Choroid plexus epithelial cell (primary cell): ENCODE results near the gene ODF4.
A peak's percentile ranks its signal among the peaks of the same experiment; 100 is the strongest.

Source experiments
- DNase-seq: peaks from one replicate; pipeline ENCODE4 v3.0.0-alpha.2; 2010; ENCODE audit warnings: low read depth
- H3K4me3 ChIP-seq: 2 replicates; pipeline ENCODE4 v1.5.1; 2011; ENCODE audit warnings: low read depth, mild to moderate bottlenecking, control low read depth, low read length, moderate library complexity
- TF ChIP-seq, protein P1 (sequence below): conservative IDR thresholded peaks from 2 replicates; pipeline ENCODE4 v1.5.1; 2011; ENCODE audit warnings: low read depth, mild to moderate bottlenecking, control low read depth, inconsistent platforms, low read length, moderate library complexity

ODF4 gene

DNA sequence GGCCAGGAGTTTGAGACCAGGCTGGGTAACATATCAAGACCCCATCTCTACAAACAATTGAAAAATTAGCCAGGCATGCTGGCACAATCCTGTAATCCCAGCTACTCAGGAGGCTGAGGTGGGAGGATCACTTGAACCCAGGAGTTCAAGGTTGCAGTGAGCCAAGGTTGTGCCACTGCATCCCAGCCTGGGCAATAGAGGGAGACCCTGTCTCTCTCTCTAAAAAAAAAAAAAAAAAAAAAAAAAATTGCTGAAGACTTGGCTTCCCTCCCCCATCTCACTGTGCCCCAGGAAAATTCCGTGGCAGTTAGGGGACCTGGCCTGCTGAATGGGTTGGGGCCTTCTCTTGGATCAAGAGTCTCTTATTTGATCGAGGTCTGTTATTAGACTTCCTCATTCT, at the start of gene ODF4:
Gene ODF4, plus strand, starts transcription at position 301 of the 400 bp plus-strand sequence. CDS start 212 bp downstream, outside the sequence.
- no peak within 1 kb of the TSS for H3K4me3 ChIP-seq
- TF ChIP-seq, protein P1, sequence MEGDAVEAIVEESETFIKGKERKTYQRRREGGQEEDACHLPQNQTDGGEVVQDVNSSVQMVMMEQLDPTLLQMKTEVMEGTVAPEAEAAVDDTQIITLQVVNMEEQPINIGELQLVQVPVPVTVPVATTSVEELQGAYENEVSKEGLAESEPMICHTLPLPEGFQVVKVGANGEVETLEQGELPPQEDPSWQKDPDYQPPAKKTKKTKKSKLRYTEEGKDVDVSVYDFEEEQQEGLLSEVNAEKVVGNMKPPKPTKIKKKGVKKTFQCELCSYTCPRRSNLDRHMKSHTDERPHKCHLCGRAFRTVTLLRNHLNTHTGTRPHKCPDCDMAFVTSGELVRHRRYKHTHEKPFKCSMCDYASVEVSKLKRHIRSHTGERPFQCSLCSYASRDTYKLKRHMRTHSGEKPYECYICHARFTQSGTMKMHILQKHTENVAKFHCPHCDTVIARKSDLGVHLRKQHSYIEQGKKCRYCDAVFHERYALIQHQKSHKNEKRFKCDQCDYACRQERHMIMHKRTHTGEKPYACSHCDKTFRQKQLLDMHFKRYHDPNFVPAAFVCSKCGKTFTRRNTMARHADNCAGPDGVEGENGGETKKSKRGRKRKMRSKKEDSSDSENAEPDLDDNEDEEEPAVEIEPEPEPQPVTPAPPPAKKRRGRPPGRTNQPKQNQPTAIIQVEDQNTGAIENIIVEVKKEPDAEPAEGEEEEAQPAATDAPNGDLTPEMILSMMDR: no peak
- DNase-seq: no peak

- TF ChIP-seq, protein P1: no peak
- no peak for DNase-seq
- no peak overlapping the region for H3K4me3 ChIP-seq
These were observed 49.6 kb upstream of the ODF4 start for GRCh38 chr17:8290043-8290442.

DNA sequence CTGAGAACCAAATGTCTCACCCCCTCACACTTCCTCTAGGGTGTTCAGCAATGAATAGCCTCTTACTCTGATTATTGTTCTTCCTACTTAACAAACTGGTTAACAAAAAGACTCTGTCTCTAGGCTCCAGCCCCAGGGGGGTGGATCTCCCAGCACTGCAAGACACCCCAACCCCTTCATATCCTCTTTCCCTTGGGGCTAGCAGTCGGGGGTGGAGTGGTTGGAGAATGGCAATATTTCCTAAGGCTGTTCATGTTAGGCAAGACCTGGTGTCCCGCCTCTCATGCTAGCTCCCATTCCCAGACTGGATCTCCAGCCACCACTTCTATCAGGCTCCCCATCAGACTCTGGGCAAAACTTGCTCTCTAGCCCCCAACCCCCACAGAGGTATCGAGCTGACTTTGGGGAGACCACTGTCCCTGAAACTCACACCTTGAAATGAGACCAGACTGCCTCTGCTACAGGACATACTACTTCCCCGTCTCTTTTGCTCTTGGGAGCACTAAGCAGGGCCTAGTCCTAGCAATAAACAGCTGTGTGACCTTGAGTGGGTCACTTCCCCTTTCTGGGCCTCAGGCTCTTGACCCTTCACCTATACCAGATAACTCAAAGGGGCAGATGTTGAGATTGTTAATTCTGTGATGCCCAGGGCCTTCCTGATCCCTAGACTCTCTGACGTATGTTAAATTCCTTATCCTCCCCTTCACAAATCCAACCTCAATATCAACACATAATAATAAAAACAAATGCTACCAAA, 46.8 kb upstream of the ODF4 start:
- TF ChIP-seq, protein P1: no peak
- no peak for DNase-seq
- no peak overlapping the region for H3K4me3 ChIP-seq

DNA sequence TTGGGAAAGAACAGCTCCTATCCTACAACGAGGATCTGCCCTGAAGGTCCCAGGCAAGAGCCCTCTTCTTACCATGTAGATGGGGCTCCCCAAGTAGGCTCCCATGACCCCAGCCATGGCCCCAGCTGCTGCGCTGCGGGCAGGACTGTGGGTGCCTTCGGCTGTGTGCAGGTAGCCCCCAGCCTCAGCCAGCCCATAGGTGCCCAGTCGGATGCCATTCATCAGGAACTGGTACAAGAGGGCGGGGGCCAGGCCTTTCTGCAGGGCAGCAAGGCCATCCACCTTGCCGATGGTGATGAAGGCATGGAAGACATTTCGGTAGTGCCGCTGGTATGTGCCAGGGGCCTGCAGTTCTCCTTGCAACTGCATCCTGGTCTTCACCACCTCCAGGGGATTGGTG, 45.3 kb upstream of the ODF4 start:
- DNase-seq: no peak
- H3K4me3 ChIP-seq: no peak overlapping the region
- TF ChIP-seq, protein P1: no peak

GRCh38 chr17:8294814-8295316, 44.8 kb upstream of the ODF4 start:
- TF ChIP-seq, protein P1: no peak
- H3K4me3 ChIP-seq: peak overlapping the region; percentile 79
- no peak for DNase-seq

DNA sequence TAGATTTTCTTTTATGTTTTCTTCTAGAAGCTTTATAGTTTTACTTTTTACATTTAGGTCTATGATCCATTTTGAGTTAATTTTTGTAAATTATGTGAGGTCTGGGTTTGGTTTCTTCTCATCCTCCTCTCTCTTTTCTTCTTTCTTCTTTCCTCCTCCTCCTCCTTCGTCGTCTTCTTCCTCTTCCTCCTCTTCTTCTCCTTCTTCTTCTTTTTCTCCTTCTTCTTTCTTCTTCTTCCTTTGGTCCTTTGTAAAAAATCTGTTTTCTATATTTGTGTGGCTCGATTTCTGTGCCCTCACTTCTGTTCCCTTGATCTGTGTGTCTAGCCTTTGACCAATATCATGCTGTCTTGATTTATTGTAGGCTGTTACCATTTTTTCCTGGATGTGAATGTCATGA, 39.4 kb upstream of the ODF4 start:
- H3K4me3 ChIP-seq: no peak overlapping the region
- no peak for DNase-seq
- TF ChIP-seq, protein P1: no peak

DNA sequence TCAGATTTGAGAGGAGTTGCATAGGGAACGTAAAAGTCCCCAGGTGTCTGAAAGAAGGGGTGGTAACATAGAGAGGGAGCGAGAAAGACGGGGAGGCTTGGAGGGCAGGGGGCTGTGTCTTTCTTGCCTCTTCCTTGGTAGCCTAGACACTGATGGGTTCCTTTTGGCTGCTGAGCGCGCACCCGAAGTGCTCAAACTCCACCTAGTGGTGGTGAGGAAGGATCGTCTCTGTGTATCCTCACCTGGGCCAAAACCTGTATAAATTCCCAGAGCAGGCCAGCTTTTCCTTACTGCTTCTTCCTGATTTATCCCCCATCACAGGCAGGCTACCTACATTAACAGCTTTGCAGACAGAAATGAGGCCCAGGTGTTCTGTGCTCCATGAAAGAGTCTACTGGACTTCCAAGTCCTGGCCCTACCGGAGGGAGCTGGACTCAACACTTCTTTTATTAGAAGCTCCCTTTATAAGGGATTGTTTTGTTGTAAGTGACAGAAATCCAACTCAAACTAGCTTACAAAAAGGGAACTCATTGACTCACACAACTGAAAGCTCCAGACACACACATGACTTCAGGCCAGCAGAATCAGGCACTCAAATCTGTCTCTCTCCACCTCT, 38.9 kb upstream of the ODF4 start:
- DNase-seq: peak; percentile 80
- TF ChIP-seq, protein P1: peak; percentile 92
- no peak overlapping the region for H3K4me3 ChIP-seq
